Subcutaneous adipose tissue (tissue), 4 donors: ENCODE data around the gene MMRN2. TPM values are rescaled to one million over a fixed set of nuclear protein-coding genes. Genes with fewer than 3 reads are reported as not detected.

Experiments
- CTCF ChIP-seq: fragments of 450-650 bp; IDR thresholded peaks from one replicate; pipeline ENCODE4 v1.5.1; 2016; ENCODE audit warnings: low read depth, mild to moderate bottlenecking, control low read depth, antibody characterized with exemption, moderate library complexity
- total RNA-seq, 4 donors: library from RNA; depleted of rRNA; stranded (reverse); fragments of >200 nt; gene quantifications; one replicate each; pipeline ENCODE4 v1.1.0, GENCODE V29; 2016

The MMRN2 gene
- total RNA-seq, result 100 to 1,000 TPM in 1 of 4 donors, 10 to 100 TPM in 3; 22.9 to 120 (median 50.6) TPM

GRCh38 chr10:86957471-86958115 lies at the start of gene MMRN2:
TSS of gene MMRN2 (minus strand) at chr10:86957615. CDS start at chr10:86957541, 74 bp downstream.
- no peak for TF ChIP-seq CTCF

- TF ChIP-seq CTCF, result no peak
These were observed 43.1 kb upstream of the MMRN2 start for GRCh38 chr10:87000491-87000890.

- TF ChIP-seq CTCF, result no peak
These were observed 35.5 kb upstream of the MMRN2 start for GRCh38 chr10:86992929-86993328.

GRCh38 chr10:86992456-86992855 lies 35.0 kb upstream of the MMRN2 start:
- no peak for TF ChIP-seq CTCF

GRCh38 chr10:86988520-86988919 lies 31.1 kb upstream of the MMRN2 start:
- TF ChIP-seq CTCF, result no peak

- no peak for TF ChIP-seq CTCF
These were observed 24.3 kb upstream of the MMRN2 start for GRCh38 chr10:86981716-86982115.

- TF ChIP-seq CTCF, result no peak
These were observed 22.6 kb upstream of the MMRN2 start for GRCh38 chr10:86979977-86980448.
